H1 (cell line): ENCODE results near the gene SLC12A4. TPM values are rescaled to one million over a fixed set of nuclear protein-coding genes. Genes with fewer than 3 reads are reported as not detected.

Experiments
- BACH1 ChIP-seq: IDR thresholded peaks from 2 replicates; pipeline ENCODE4 v1.6.1; 2012; ENCODE audit warnings: low read length, improper control_type of control experiment
- CBX5 ChIP-seq: fragments of 300-800, 300-1000 bp; sonication (generic); IDR thresholded peaks from 2 replicates; pipeline ENCODE4 v1.7.1; 2016; ENCODE audit warnings: antibody characterized with exemption, low read length, low read depth
- CBX8 ChIP-seq: fragments of 300-800, 300-1000 bp; sonication (generic); IDR thresholded peaks from 2 replicates; pipeline ENCODE4 v1.7.1; 2016; ENCODE audit warnings: low read depth, low read length, borderline replicate concordance
- KDM4A ChIP-seq: IDR thresholded peaks from one replicate; pipeline ENCODE4 v1.7.1; 2012; ENCODE audit warnings: low read depth, mild to moderate bottlenecking, moderate library complexity, low read length, inconsistent platforms; ENCODE audit not compliant: severe bottlenecking
- POLR2AphosphoS5 ChIP-seq: IDR thresholded peaks from 2 replicates; pipeline ENCODE4 v1.6.1; 2011; ENCODE audit warnings: low read depth, low read length
- RBBP5 ChIP-seq: IDR thresholded peaks from 2 replicates; pipeline ENCODE4 v1.7.1; 2012; ENCODE audit warnings: low read depth, mild to moderate bottlenecking, inconsistent platforms, low read length, moderate library complexity, borderline replicate concordance
- TBP ChIP-seq: IDR thresholded peaks from 2 replicates; pipeline ENCODE4 v1.6.1; 2011; ENCODE audit warnings: low read depth, low read length, improper control_type of control experiment
- polyA plus RNA-seq, 7 experiments: library from polyadenylated mRNA; depleted of rRNA in 3 of 7; stranded (reverse) in 5 of 7; unstranded in 2 of 7; fragments of >200 nt in 5 of 7; fragments of 200-250 nt in 2 of 7; gene quantifications; 1 replicate in 5 of 7; 2 replicates in 1 of 7; 4 replicates in 1 of 7; pipeline versions ENCODE4 v1.2.1 to v1.2.3, GENCODE V29; 2011 to 2013; ENCODE audit warnings: missing spikeins in 2 of 7, mixed read lengths in 2 of 7
- total RNA-seq: library from RNA; stranded (reverse); fragmentation: NEBNext Ultra II Directional; extraction: Animal tissue kit (Norgen Biotek cat#: 25700); gene quantifications from 2 replicates; pipeline ENCODE4 v1.2.1, GENCODE V29; 2021
- TF ChIP-seq, protein P1 (sequence below): fragments of 300-600 bp; sonication (generic); IDR thresholded peaks from 2 replicates; pipeline ENCODE4 v1.7.1; 2012; ENCODE audit warnings: low read length, moderate library complexity, mild to moderate bottlenecking, inconsistent platforms; ENCODE audit not compliant: insufficient replicate concordance

Gene SLC12A4
- total and polyA plus RNA-seq, 2 of the 8 experiments (the other 6 are each of a cell fraction or from before 2014, with no cell fraction given), result 41.3 to 49.3 TPM

DNA sequence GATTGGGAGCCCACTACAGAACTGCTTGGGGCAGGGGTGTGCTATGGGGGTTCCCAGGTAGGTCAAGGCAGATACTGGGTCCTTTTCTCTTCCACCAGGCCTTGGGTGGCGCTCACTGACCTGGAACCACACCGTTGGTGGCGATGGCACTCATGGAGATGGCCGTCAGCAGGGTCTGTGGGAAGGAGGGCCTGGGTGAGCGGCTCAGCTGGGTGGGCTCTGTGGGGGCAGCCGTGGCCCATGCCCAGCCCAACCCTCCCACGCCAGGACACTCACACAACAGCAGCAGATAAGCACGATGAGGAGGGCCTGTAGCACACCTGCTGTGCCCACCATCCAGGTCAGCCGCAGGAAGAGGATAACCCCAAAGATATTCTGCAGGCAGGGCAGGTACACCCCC lies 10.8 kb downstream of the SLC12A4 start (continued):
- TF ChIP-seq, protein P1, sequence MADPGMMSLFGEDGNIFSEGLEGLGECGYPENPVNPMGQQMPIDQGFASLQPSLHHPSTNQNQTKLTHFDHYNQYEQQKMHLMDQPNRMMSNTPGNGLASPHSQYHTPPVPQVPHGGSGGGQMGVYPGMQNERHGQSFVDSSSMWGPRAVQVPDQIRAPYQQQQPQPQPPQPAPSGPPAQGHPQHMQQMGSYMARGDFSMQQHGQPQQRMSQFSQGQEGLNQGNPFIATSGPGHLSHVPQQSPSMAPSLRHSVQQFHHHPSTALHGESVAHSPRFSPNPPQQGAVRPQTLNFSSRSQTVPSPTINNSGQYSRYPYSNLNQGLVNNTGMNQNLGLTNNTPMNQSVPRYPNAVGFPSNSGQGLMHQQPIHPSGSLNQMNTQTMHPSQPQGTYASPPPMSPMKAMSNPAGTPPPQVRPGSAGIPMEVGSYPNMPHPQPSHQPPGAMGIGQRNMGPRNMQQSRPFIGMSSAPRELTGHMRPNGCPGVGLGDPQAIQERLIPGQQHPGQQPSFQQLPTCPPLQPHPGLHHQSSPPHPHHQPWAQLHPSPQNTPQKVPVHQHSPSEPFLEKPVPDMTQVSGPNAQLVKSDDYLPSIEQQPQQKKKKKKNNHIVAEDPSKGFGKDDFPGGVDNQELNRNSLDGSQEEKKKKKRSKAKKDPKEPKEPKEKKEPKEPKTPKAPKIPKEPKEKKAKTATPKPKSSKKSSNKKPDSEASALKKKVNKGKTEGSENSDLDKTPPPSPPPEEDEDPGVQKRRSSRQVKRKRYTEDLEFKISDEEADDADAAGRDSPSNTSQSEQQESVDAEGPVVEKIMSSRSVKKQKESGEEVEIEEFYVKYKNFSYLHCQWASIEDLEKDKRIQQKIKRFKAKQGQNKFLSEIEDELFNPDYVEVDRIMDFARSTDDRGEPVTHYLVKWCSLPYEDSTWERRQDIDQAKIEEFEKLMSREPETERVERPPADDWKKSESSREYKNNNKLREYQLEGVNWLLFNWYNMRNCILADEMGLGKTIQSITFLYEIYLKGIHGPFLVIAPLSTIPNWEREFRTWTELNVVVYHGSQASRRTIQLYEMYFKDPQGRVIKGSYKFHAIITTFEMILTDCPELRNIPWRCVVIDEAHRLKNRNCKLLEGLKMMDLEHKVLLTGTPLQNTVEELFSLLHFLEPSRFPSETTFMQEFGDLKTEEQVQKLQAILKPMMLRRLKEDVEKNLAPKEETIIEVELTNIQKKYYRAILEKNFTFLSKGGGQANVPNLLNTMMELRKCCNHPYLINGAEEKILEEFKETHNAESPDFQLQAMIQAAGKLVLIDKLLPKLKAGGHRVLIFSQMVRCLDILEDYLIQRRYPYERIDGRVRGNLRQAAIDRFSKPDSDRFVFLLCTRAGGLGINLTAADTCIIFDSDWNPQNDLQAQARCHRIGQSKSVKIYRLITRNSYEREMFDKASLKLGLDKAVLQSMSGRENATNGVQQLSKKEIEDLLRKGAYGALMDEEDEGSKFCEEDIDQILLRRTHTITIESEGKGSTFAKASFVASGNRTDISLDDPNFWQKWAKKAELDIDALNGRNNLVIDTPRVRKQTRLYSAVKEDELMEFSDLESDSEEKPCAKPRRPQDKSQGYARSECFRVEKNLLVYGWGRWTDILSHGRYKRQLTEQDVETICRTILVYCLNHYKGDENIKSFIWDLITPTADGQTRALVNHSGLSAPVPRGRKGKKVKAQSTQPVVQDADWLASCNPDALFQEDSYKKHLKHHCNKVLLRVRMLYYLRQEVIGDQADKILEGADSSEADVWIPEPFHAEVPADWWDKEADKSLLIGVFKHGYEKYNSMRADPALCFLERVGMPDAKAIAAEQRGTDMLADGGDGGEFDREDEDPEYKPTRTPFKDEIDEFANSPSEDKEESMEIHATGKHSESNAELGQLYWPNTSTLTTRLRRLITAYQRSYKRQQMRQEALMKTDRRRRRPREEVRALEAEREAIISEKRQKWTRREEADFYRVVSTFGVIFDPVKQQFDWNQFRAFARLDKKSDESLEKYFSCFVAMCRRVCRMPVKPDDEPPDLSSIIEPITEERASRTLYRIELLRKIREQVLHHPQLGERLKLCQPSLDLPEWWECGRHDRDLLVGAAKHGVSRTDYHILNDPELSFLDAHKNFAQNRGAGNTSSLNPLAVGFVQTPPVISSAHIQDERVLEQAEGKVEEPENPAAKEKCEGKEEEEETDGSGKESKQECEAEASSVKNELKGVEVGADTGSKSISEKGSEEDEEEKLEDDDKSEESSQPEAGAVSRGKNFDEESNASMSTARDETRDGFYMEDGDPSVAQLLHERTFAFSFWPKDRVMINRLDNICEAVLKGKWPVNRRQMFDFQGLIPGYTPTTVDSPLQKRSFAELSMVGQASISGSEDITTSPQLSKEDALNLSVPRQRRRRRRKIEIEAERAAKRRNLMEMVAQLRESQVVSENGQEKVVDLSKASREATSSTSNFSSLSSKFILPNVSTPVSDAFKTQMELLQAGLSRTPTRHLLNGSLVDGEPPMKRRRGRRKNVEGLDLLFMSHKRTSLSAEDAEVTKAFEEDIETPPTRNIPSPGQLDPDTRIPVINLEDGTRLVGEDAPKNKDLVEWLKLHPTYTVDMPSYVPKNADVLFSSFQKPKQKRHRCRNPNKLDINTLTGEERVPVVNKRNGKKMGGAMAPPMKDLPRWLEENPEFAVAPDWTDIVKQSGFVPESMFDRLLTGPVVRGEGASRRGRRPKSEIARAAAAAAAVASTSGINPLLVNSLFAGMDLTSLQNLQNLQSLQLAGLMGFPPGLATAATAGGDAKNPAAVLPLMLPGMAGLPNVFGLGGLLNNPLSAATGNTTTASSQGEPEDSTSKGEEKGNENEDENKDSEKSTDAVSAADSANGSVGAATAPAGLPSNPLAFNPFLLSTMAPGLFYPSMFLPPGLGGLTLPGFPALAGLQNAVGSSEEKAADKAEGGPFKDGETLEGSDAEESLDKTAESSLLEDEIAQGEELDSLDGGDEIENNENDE, result no peak
- TF ChIP-seq CBX5, result no peak
- no peak for TF ChIP-seq RBBP5
- no peak for TF ChIP-seq POLR2AphosphoS5
- no peak for TF ChIP-seq CBX8
- no peak for TF ChIP-seq BACH1
- no peak for TF ChIP-seq TBP
- no peak for TF ChIP-seq KDM4A
